ENCODE results near the gene PCDHB9. TPM values are rescaled to one million over a fixed set of nuclear protein-coding genes. Genes with fewer than 3 reads are reported as not detected.

Gene PCDHB9
- total and polyA plus RNA-seq, 12 donors = 0.25 to 3.4 (median 0.79) TPM

DNA sequence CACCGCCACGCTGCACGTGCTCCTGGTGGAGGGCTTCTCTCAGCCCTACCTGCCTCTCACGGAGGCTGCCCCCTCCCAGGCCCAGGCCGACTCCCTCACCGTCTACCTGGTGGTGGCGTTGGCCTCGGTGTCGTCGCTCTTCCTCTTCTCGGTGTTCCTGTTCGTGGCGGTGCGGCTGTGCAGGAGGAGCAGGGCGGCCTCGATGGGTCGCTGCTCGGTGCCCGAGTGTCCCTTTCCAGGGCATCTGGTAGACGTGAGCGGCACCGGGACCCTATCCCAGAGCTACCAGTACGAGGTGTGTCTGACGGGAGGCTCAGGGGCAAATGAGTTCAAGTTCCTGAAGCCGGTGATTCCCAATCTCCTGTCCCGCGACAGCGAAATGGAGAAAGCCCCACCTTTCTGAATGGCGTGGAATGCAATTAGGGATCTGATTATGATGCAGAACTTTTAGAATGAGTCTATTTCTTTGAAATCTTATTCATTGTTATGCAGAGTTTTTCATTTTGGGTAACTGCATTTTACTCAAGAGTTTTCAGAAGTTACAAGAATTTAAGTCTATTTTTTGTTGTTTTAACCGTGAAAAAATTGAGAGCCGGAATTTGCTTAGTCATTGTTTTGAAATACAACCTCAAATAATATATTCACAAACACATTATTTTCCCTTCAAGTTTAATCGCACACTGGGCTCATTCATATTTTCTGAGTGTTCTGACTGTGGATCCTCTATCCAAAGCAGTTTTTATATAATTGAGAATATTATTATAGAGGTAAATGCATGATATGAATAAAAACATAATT, 49.8 kb downstream of the PCDHB9 start:
- Histone ChIP-seq H3K9me3 (peaks cover 9 to 100% (median 83%) of the 10 kb centered on the region in 11 donors), H3K4me1 (no peaks in the 10 kb centered on the region), H3K27ac (no peak overlapping the region), H3K27me3 (peaks cover 0 to 46% (median 34%) of the 10 kb centered on the region in 7 donors), H3K36me3 (peaks cover 0 to 8% (median 0%) of the 10 kb centered on the region in 9 donors), H3K4me3 (no peak overlapping the region)
- 17 to 18% methylated on average over 29 to 32 of the region's 32 CpGs for WGBS, 2 donors
- intact Hi-C loops (cut with DNase I) = no loop called here
- DNase-seq = no peak
- TF ChIP-seq CTCF (IDR thresholded peaks at IDR 0.05) = no peak
- ATAC-seq = no peak

Other genes with a start within 250 kb of the PCDHB9 start
Only the 30 nearest of the 37 such genes appear.
- not detected for gene PCDHB1, start 135.8 kb upstream of the PCDHB9 start, total RNA-seq
- not detected for gene PCDHB1, start 135.8 kb upstream of the PCDHB9 start, polyA plus RNA-seq
- gene PCDHB2, start 92.5 kb upstream of the PCDHB9 start, total RNA-seq = 1 to 10 TPM in 8 of 10 donors, under 1 TPM in 2; 0.87 to 3.8 (median 2.2) TPM
- under 1 TPM; 0.58 to 0.59 TPM for gene PCDHB2, start 92.5 kb upstream of the PCDHB9 start, polyA plus RNA-seq
- gene PCDHB3, start 86.7 kb upstream of the PCDHB9 start, total RNA-seq = 1 to 10 TPM in 6 of 10 donors, under 1 TPM in 4; 0.40 to 2.0 (median 1.1) TPM
- under 1 TPM; 0.29 to 0.37 TPM for gene PCDHB3, start 86.7 kb upstream of the PCDHB9 start, polyA plus RNA-seq
- 1 to 10 TPM; 1.3 to 3.3 (median 2.3) TPM for gene PCDHB4, start 65.3 kb upstream of the PCDHB9 start, total RNA-seq
- under 1 TPM; 0.51 to 0.78 TPM for gene PCDHB4, start 65.3 kb upstream of the PCDHB9 start, polyA plus RNA-seq
- gene PCDHB5, start 52.0 kb upstream of the PCDHB9 start, total RNA-seq = 1 to 10 TPM; 2.4 to 7.4 (median 4.6) TPM
- gene PCDHB5, start 52.0 kb upstream of the PCDHB9 start, polyA plus RNA-seq = 1 to 10 TPM in 1 of 2 donors, under 1 TPM in 1; 0.73 to 1.2 TPM
- under 1 TPM; 0.21 to 0.68 (median 0.44) TPM for gene PCDHB6, start 37.1 kb upstream of the PCDHB9 start, total RNA-seq
- under 1 TPM; 0.16 to 0.51 TPM for gene PCDHB6, start 37.1 kb upstream of the PCDHB9 start, polyA plus RNA-seq
- 1 to 10 TPM in 3 of 10 donors, under 1 TPM in 7; 0.17 to 1.2 (median 0.76) TPM for gene PCDHB7, start 14.5 kb upstream of the PCDHB9 start, total RNA-seq
- under 1 TPM; 0.22 to 0.35 TPM for gene PCDHB7, start 14.5 kb upstream of the PCDHB9 start, polyA plus RNA-seq
- 1 to 10 TPM in 8 of 10 donors, under 1 TPM in 2; 0.60 to 5.8 (median 2.0) TPM for gene PCDHB8, start 9.4 kb upstream of the PCDHB9 start, total RNA-seq
- under 1 TPM; 0.29 to 0.46 TPM for gene PCDHB8, start 9.4 kb upstream of the PCDHB9 start, polyA plus RNA-seq
- gene PCDHB16, start 4.8 kb upstream of the PCDHB9 start, total RNA-seq = 1 to 10 TPM in 9 of 10 donors, under 1 TPM in 1; 0.98 to 3.7 (median 2.1) TPM
- gene PCDHB16, start 4.8 kb upstream of the PCDHB9 start, polyA plus RNA-seq = 1 to 10 TPM in 1 of 2 donors, under 1 TPM in 1; 0.62 to 1.4 TPM
- 1 to 10 TPM in 3 of 10 donors, under 1 TPM in 7; 0.28 to 1.3 (median 0.68) TPM for gene PCDHB10, start 5.2 kb downstream of the PCDHB9 start, total RNA-seq
- gene PCDHB10, start 5.2 kb downstream of the PCDHB9 start, polyA plus RNA-seq = under 1 TPM; 0.42 to 0.59 TPM
- 1 to 10 TPM in 7 of 10 donors, under 1 TPM in 3; 0.64 to 2.8 (median 1.4) TPM for gene PCDHB11, start 12.5 kb downstream of the PCDHB9 start, total RNA-seq
- gene PCDHB11, start 12.5 kb downstream of the PCDHB9 start, polyA plus RNA-seq = under 1 TPM; 0.26 to 0.37 TPM
- gene PCDHB12, start 21.6 kb downstream of the PCDHB9 start, total RNA-seq = 1 to 10 TPM in 6 of 10 donors, under 1 TPM in 4; 0.79 to 1.7 (median 1.1) TPM
- gene PCDHB12, start 21.6 kb downstream of the PCDHB9 start, polyA plus RNA-seq = under 1 TPM; 0.51 to 0.58 TPM
- 1 to 10 TPM; 2.7 to 5.4 (median 3.6) TPM for gene PCDHB13, start 26.8 kb downstream of the PCDHB9 start, total RNA-seq
- 1 to 10 TPM; 1.0 to 1.3 TPM for gene PCDHB13, start 26.8 kb downstream of the PCDHB9 start, polyA plus RNA-seq
- gene PCDHB14, start 36.2 kb downstream of the PCDHB9 start, total RNA-seq = 1 to 10 TPM; 1.4 to 9.0 (median 4.2) TPM
- 1 to 10 TPM; 1.2 to 2.2 TPM for gene PCDHB14, start 36.2 kb downstream of the PCDHB9 start, polyA plus RNA-seq
- gene PCDHB15, start 58.2 kb downstream of the PCDHB9 start, total RNA-seq = 10 to 100 TPM in 2 of 10 donors, 1 to 10 TPM in 8; 3.3 to 10.5 (median 5.2) TPM
- gene PCDHB15, start 58.2 kb downstream of the PCDHB9 start, polyA plus RNA-seq = 1 to 10 TPM; 2.3 to 3.4 TPM
- under 1 TPM in 2 of 10 donors, not detected in 8; 0.28 TPM for gene SLC25A2, start 116.9 kb downstream of the PCDHB9 start, total RNA-seq
- under 1 TPM in 1 of 2 donors, not detected in 1; 0.22 TPM for gene SLC25A2, start 116.9 kb downstream of the PCDHB9 start, polyA plus RNA-seq
- 100 to 1,000 TPM in 8 of 10 donors, 10 to 100 TPM in 2; 93.4 to 111 (median 107) TPM for gene TAF7, start 133.6 kb downstream of the PCDHB9 start, total RNA-seq
- 10 to 100 TPM; 33.1 to 89.9 TPM for gene TAF7, start 133.6 kb downstream of the PCDHB9 start, polyA plus RNA-seq
- 1 to 10 TPM; 2.1 to 5.0 (median 2.8) TPM for gene PCDHGA1, start 143.4 kb downstream of the PCDHB9 start, total RNA-seq
- 1 to 10 TPM in 1 of 2 donors, under 1 TPM in 1; 0.57 to 1.5 TPM for gene PCDHGA1, start 143.4 kb downstream of the PCDHB9 start, polyA plus RNA-seq
- 10 to 100 TPM in 6 of 10 donors, 1 to 10 TPM in 4; 7.0 to 15.3 (median 12.2) TPM for gene PCDHGA2, start 151.6 kb downstream of the PCDHB9 start, total RNA-seq
- gene PCDHGA2, start 151.6 kb downstream of the PCDHB9 start, polyA plus RNA-seq = 1 to 10 TPM; 1.6 to 2.0 TPM
- 10 to 100 TPM; 10.0 to 21.0 (median 15.2) TPM for gene PCDHGA3, start 156.7 kb downstream of the PCDHB9 start, total RNA-seq
- 1 to 10 TPM; 1.3 to 7.5 TPM for gene PCDHGA3, start 156.7 kb downstream of the PCDHB9 start, polyA plus RNA-seq
- 10 to 100 TPM in 3 of 10 donors, 1 to 10 TPM in 7; 5.2 to 13.2 (median 9.0) TPM for gene PCDHGB1, start 162.9 kb downstream of the PCDHB9 start, total RNA-seq
- 1 to 10 TPM in 1 of 2 donors, under 1 TPM in 1; 0.19 to 7.2 TPM for gene PCDHGB1, start 162.9 kb downstream of the PCDHB9 start, polyA plus RNA-seq
- gene PCDHGA4, start 167.9 kb downstream of the PCDHB9 start, total RNA-seq = 10 to 100 TPM in 8 of 10 donors, 1 to 10 TPM in 2; 7.4 to 16.0 (median 10.5) TPM
- 1 to 10 TPM in 1 of 2 donors, under 1 TPM in 1; 0.70 to 4.8 TPM for gene PCDHGA4, start 167.9 kb downstream of the PCDHB9 start, polyA plus RNA-seq
- 10 to 100 TPM in 7 of 10 donors, 1 to 10 TPM in 3; 8.2 to 17.0 (median 11.5) TPM for gene PCDHGB2, start 172.8 kb downstream of the PCDHB9 start, total RNA-seq
- 1 to 10 TPM in 1 of 2 donors, under 1 TPM in 1; 0.64 to 5.2 TPM for gene PCDHGB2, start 172.8 kb downstream of the PCDHB9 start, polyA plus RNA-seq
- gene PCDHGA5, start 177.0 kb downstream of the PCDHB9 start, total RNA-seq = 1 to 10 TPM; 5.5 to 9.7 (median 7.1) TPM
- gene PCDHGA5, start 177.0 kb downstream of the PCDHB9 start, polyA plus RNA-seq = 1 to 10 TPM in 1 of 2 donors, under 1 TPM in 1; 0.59 to 5.3 TPM
- 10 to 100 TPM in 3 of 10 donors, 1 to 10 TPM in 7; 7.0 to 14.0 (median 9.3) TPM for gene PCDHGB3, start 183.1 kb downstream of the PCDHB9 start, total RNA-seq
- gene PCDHGB3, start 183.1 kb downstream of the PCDHB9 start, polyA plus RNA-seq = 1 to 10 TPM in 1 of 2 donors, under 1 TPM in 1; 0.39 to 5.1 TPM
- gene PCDHGA6, start 186.7 kb downstream of the PCDHB9 start, total RNA-seq = 10 to 100 TPM in 1 of 10 donors, 1 to 10 TPM in 9; 5.4 to 10.6 (median 8.1) TPM
- 1 to 10 TPM; 1.2 to 9.4 TPM for gene PCDHGA6, start 186.7 kb downstream of the PCDHB9 start, polyA plus RNA-seq
- gene PCDHGA7, start 195.6 kb downstream of the PCDHB9 start, total RNA-seq = 10 to 100 TPM in 1 of 10 donors, 1 to 10 TPM in 9; 5.9 to 11.5 (median 8.1) TPM
- gene PCDHGA7, start 195.6 kb downstream of the PCDHB9 start, polyA plus RNA-seq = 1 to 10 TPM in 1 of 2 donors, under 1 TPM in 1; 0.54 to 6.4 TPM
- 10 to 100 TPM in 1 of 10 donors, 1 to 10 TPM in 9; 5.1 to 10.9 (median 7.3) TPM for gene PCDHGB4, start 200.5 kb downstream of the PCDHB9 start, total RNA-seq
- 1 to 10 TPM in 1 of 2 donors, under 1 TPM in 1; 0.96 to 3.3 TPM for gene PCDHGB4, start 200.5 kb downstream of the PCDHB9 start, polyA plus RNA-seq
- gene PCDHGA8, start 205.5 kb downstream of the PCDHB9 start, total RNA-seq = 10 to 100 TPM in 1 of 10 donors, 1 to 10 TPM in 9; 7.2 to 11.2 (median 8.7) TPM
- gene PCDHGA8, start 205.5 kb downstream of the PCDHB9 start, polyA plus RNA-seq = 1 to 10 TPM in 1 of 2 donors, under 1 TPM in 1; 0.28 to 3.7 TPM
- gene PCDHGB5, start 210.8 kb downstream of the PCDHB9 start, total RNA-seq = 10 to 100 TPM in 2 of 10 donors, 1 to 10 TPM in 8; 6.6 to 12.1 (median 8.2) TPM
- 1 to 10 TPM; 1.6 to 3.8 TPM for gene PCDHGB5, start 210.8 kb downstream of the PCDHB9 start, polyA plus RNA-seq

Data from heart right ventricle (tissue), 16 donors.